Endodermal cell (in vitro differentiated cells): ENCODE measurements around the gene RAX. TPM values are rescaled to one million over a fixed set of nuclear protein-coding genes. Genes with fewer than 3 reads are reported as not detected.
A peak's percentile ranks its signal among the peaks of the same experiment; 100 is the strongest.

Experiments used
- DNase-seq: peaks from one replicate; pipeline ENCODE4 v3.0.0-alpha.2; 2017
- H3K27ac ChIP-seq: 2 replicates; pipeline ENCODE4 v1.5.1; 2013; ENCODE audit warnings: mild to moderate bottlenecking, low read depth, low read length, moderate library complexity
- H3K27me3 ChIP-seq: 2 replicates; pipeline ENCODE4 v1.6.1; 2013; ENCODE audit warnings: mild to moderate bottlenecking, low read length, moderate library complexity; ENCODE audit not compliant: insufficient read depth, control insufficient read depth, poor library complexity, severe bottlenecking
- H3K36me3 ChIP-seq: 2 replicates; pipeline ENCODE4 v1.7.0; 2013; ENCODE audit warnings: mild to moderate bottlenecking, low read length, moderate library complexity; ENCODE audit not compliant: control insufficient read depth, insufficient read depth
- H3K4me1 ChIP-seq: one replicate; pipeline ENCODE4 v1.7.0; 2013; ENCODE audit warnings: low read length; ENCODE audit not compliant: control insufficient read depth, insufficient read depth
- H3K4me3 ChIP-seq: 2 replicates; pipeline ENCODE4 v1.5.1; 2013; ENCODE audit warnings: mild to moderate bottlenecking, low read length, moderate library complexity
- H3K9ac ChIP-seq: 2 replicates; pipeline ENCODE4 v1.6.1; 2013; ENCODE audit warnings: mild to moderate bottlenecking, low read length, moderate library complexity; ENCODE audit not compliant: poor library complexity, severe bottlenecking; ENCODE audit errors: extremely low read depth
- H3K9me3 ChIP-seq: 2 replicates; pipeline ENCODE4 v1.6.1; 2013; ENCODE audit warnings: mild to moderate bottlenecking, low read length, moderate library complexity; ENCODE audit not compliant: control insufficient read depth
- H3K27ac Mint-ChIP-seq: 2 replicates; pipeline ENCODE4 v1.8.0; 2020; ENCODE audit warnings: mixed read lengths
- H3K27me3 Mint-ChIP-seq: 2 replicates; pipeline ENCODE4 v1.8.0; 2021; ENCODE audit warnings: mild to moderate bottlenecking, mixed read lengths; ENCODE audit not compliant: insufficient read depth
- H3K36me3 Mint-ChIP-seq: 2 replicates; pipeline ENCODE4 v1.8.0; 2020; ENCODE audit warnings: low read depth, mixed read lengths
- H3K4me1 Mint-ChIP-seq: 2 replicates; pipeline ENCODE4 v1.8.0; 2020; ENCODE audit warnings: mixed read lengths
- H3K4me3 Mint-ChIP-seq: 2 replicates; pipeline ENCODE4 v1.8.0; 2020; ENCODE audit warnings: mild to moderate bottlenecking, moderate library complexity, mixed read lengths
- H3K9me3 Mint-ChIP-seq: 2 replicates; pipeline ENCODE4 v1.8.0; 2020; ENCODE audit warnings: mild to moderate bottlenecking, mixed read lengths
- WGBS, 2 experiments: methylation state at CpG; one replicate each; pipeline versions ENCODE4 v1.1.5 to v1.1.7; 2013; ENCODE audit warnings: missing lambda C conversion rate in 2 of 2, mixed read lengths in 1 of 2; ENCODE audit not compliant: insufficient coverage in 1 of 2, insufficient read length in 1 of 2; 5-methylcytosine and 5-hydroxymethylcytosine counted together
- total RNA-seq, 2 donors: library from RNA; stranded (reverse); fragmentation: NEBNext Ultra II Directional in 1 of 2; extraction: Animal tissue kit (Norgen Biotek cat#: 25700) in 1 of 2; gene quantifications; 2 replicates in 1 of 2; 3 replicates in 1 of 2; pipeline ENCODE4 v1.2.1, GENCODE V29; 2021
- TF ChIP-seq, protein P1 (sequence below): fragments of 200-600 bp; sonication (generic); conservative IDR thresholded peaks from 2 replicates; pipeline ENCODE4 v1.5.0; 2021; ENCODE audit warnings: antibody characterized with exemption, mild to moderate bottlenecking

The RAX gene
- total RNA-seq, 2 donors from 2014 or later, result 0.18 TPM; not detected in 1

DNA sequence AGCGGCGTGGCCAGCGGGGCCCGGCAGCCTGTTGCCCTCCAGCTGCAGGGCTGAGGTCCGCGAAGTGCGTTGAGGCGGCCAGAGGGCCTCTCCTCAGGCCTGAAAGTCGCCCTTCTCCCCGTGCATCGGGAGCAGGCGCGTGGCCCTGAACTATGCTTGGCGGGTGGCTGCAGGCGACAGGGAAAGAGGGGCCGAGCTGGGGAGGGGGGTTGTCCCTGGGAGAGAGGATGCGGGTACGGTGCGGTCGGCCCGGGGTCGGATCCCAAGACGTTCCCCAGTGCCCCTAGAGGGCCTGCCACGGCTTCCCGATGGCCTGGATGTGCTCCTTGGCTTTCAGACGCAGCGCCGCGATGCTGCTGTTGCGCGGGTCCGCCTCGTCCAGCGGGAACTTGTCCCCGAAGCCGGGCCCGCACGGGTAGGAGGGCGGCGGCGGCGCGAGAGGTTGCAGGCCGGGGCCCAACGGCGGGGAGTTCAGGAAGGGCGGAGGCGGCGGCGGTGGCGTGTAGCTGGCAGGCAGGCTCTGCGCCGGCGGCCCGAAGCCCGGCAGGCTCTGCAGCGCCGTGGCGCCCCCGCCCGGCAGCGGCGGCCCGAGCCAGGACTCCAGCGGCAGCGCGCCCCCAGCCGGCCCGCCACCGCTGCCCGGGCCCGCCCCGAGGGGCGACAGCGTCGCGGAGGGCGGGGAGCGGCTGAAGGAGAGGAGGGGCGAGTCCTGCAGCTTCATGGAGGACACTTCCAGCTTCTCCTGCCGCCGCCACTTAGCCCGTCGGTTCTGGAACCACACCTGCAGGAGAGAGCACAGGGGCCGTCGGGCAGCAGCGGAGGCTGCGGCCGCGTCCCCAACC lies 4.3 kb downstream of the RAX start:
- H3K4me3 ChIP-seq, result peak overlapping the region; percentile 63
- no peaks in the 10 kb centered on the region for H3K36me3 ChIP-seq
- Mint-ChIP-seq H3K27ac (no peak overlapping the region), H3K4me3 (peak overlapping the region; percentile 62), H3K27me3 (peaks cover 95% of the 10 kb centered on the region), H3K36me3 (no peaks in the 10 kb centered on the region), H3K9me3 (no peaks in the 10 kb centered on the region), H3K4me1 (peaks cover 18% of the 10 kb centered on the region)
- DNase-seq, result peak; percentile 94
- peaks cover 98% of the 10 kb centered on the region for H3K27me3 ChIP-seq
- no peaks in the 10 kb centered on the region for H3K4me1 ChIP-seq
- H3K9ac ChIP-seq, result no peak overlapping the region
- H3K27ac ChIP-seq, result no peak overlapping the region
- 1 to 2% methylated on average over 42 to 90 of the region's 90 CpGs for WGBS, 2 experiments
- TF ChIP-seq, protein P1, sequence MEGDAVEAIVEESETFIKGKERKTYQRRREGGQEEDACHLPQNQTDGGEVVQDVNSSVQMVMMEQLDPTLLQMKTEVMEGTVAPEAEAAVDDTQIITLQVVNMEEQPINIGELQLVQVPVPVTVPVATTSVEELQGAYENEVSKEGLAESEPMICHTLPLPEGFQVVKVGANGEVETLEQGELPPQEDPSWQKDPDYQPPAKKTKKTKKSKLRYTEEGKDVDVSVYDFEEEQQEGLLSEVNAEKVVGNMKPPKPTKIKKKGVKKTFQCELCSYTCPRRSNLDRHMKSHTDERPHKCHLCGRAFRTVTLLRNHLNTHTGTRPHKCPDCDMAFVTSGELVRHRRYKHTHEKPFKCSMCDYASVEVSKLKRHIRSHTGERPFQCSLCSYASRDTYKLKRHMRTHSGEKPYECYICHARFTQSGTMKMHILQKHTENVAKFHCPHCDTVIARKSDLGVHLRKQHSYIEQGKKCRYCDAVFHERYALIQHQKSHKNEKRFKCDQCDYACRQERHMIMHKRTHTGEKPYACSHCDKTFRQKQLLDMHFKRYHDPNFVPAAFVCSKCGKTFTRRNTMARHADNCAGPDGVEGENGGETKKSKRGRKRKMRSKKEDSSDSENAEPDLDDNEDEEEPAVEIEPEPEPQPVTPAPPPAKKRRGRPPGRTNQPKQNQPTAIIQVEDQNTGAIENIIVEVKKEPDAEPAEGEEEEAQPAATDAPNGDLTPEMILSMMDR, result peak; percentile 56
- peaks cover 14% of the 10 kb centered on the region for H3K9me3 ChIP-seq

DNA sequence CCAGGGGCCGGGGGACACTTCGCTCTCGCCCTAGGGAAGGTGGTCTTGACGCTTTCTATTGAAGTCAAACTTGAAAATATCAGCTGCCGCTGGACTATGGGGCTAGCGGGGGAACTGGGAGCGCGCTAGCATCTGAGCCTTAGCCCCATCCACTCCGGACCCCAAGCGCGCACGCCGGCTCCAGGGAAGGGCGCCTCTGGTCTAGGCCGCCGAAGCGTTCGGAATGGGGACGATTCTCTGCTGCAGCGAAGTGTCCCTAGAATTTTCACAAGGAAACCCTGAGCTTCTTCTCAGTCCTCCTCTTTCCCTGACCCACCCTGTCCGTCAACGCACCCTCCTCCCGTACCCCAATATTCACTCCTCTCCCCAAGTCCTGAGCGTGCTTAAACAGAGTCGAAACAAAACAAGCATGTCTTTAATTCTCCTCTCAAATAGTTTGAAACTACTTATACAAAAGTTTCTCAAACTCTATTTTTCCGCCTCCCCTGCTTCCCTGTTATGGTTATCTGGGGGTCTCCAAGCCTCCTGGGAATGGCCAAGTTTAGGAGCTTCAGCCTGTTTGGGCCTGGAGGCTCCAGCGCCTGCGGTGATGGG lies 5.0 kb downstream of the RAX start:
- WGBS, 2 experiments, result 13% methylated on average over 19 to 28 of the region's 28 CpGs
- no peak for DNase-seq

DNA sequence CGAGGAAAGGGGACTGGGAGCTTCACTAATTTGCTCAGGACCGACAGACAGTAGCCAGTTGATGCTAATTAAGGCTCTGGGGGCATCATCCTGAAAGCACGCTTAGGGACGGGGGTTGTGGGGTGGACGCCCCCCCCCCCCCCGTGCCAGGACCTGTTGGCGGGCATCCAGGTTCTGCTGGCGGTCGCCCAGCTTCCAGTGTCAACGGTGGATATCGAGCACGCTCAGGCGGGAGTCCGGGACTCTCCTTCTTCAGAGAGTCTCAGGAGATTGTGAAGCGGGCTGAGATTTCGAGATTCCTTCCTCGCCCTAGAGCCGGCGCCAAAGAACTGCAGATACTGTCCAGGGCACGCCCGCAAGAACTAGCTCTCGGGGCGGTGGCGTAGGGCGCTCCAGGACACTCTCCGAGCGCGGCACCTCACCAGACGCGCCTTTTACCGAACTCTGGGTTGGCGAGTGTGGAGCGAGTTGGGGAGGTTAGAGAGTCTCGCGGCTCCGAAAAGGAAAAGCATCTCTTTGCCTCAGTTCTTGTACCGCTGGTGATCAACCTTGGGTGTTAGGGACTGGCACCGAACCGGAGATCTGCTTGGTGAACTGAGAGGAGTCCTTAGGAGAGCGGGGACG lies 5.6 kb downstream of the RAX start:
- Mint-ChIP-seq H3K27ac (no peak overlapping the region), H3K4me1 (peaks cover 18% of the 10 kb centered on the region), H3K27me3 (peaks cover 98% of the 10 kb centered on the region), H3K4me3 (peak overlapping the region; percentile 62), H3K36me3 (no peaks in the 10 kb centered on the region), H3K9me3 (no peaks in the 10 kb centered on the region)
- peak overlapping the region; percentile 63 for H3K4me3 ChIP-seq
- peaks cover 14% of the 10 kb centered on the region for H3K9me3 ChIP-seq
- TF ChIP-seq, protein P1, result no peak
- DNase-seq, result peak; percentile 77
- WGBS, 2 experiments, result 2 to 3% methylated on average over 20 to 41 of the region's 41 CpGs
- H3K9ac ChIP-seq, result no peak overlapping the region
- H3K27me3 ChIP-seq, result peaks cover 98% of the 10 kb centered on the region
- H3K36me3 ChIP-seq, result no peaks in the 10 kb centered on the region
- no peaks in the 10 kb centered on the region for H3K4me1 ChIP-seq
- no peak overlapping the region for H3K27ac ChIP-seq

More for the DNA sequence above, 5.0 kb downstream of the RAX start:
- Mint-ChIP-seq H3K4me3 (peak overlapping the region; percentile 62), H3K27me3 (peaks cover 95% of the 10 kb centered on the region), H3K9me3 (no peaks in the 10 kb centered on the region), H3K36me3 (no peaks in the 10 kb centered on the region), H3K4me1 (peaks cover 18% of the 10 kb centered on the region), H3K27ac (no peak overlapping the region)
- Histone ChIP-seq H3K36me3 (no peaks in the 10 kb centered on the region), H3K4me3 (peak overlapping the region; percentile 63), H3K9me3 (peaks cover 14% of the 10 kb centered on the region), H3K9ac (no peak overlapping the region), H3K27ac (no peak overlapping the region), H3K27me3 (peaks cover 98% of the 10 kb centered on the region), H3K4me1 (no peaks in the 10 kb centered on the region)
- TF ChIP-seq, protein P1, result no peak
